Measurements from ENCODE around the gene AIP. TPM values are rescaled to one million over a fixed set of nuclear protein-coding genes. Genes with fewer than 3 reads are reported as not detected.
A peak's percentile ranks its signal among the peaks of the same experiment; 100 is the strongest.

AIP gene
- total and polyA plus RNA-seq, 8 donors, result 20.2 to 45.8 (median 25.6) TPM

GRCh38 chr11:67458266-67458665 lies 24.6 kb upstream of the AIP start:
- peak in 2 of 6 donors; percentile 15 to 38 for DNase-seq
- WGBS, 2 donors, result 81 to 88% methylated on average over 19 of the region's 19 CpGs
- no peak for FAIRE-seq
- H3K4me3 ChIP-seq, result no peak overlapping the region
- no peaks in the 10 kb centered on the region for H3K36me3 ChIP-seq
- H3K9me3 ChIP-seq, result no peaks in the 10 kb centered on the region
- TF ChIP-seq CTCF (IDR thresholded peaks at IDR 0.05), result no peak
- intact Hi-C loops (cut with DNase I), result no loop called here
- no peak for ATAC-seq
- peaks cover 0 to under 1% (median 0%) of the 10 kb centered on the region in 3 donors for H3K4me1 ChIP-seq
- H3K27me3 ChIP-seq, result no peaks in the 10 kb centered on the region
- H3K27ac ChIP-seq, result no peak overlapping the region

- Histone ChIP-seq H3K4me3 (no peak overlapping the region), H3K27ac (no peak overlapping the region), H3K27me3 (no peaks in the 10 kb centered on the region), H3K9me3 (no peaks in the 10 kb centered on the region), H3K4me1 (peaks cover 0 to 23% (median 6%) of the 10 kb centered on the region in 3 donors), H3K36me3 (no peaks in the 10 kb centered on the region)
- DNase-seq (peak in 3 of 6 donors; percentile 35 to 54 (median 39)), ATAC-seq (no peak), FAIRE-seq (no peak)
- 61 to 70% methylated on average over 10 of the region's 10 CpGs for WGBS, 2 donors
- TF ChIP-seq CTCF (IDR thresholded peaks at IDR 0.05), result no peak
- intact Hi-C loops (cut with DNase I), result no loop called here
Measured at GRCh38 chr11:67463186-67463585, 19.6 kb upstream of the AIP start.

GRCh38 chr11:67463680-67464410 lies 19.0 kb upstream of the AIP start:
- Histone ChIP-seq H3K9me3 (no peaks in the 10 kb centered on the region), H3K27me3 (no peaks in the 10 kb centered on the region), H3K36me3 (no peaks in the 10 kb centered on the region), H3K27ac (peak overlapping the region; percentile 6 to 88 (median 68)), H3K4me1 (peaks cover 0 to 23% (median 6%) of the 10 kb centered on the region in 3 donors), H3K4me3 (peak overlapping the region in 3 of 4 donors; percentile 13 to 68 (median 56))
- DNase-seq (peak in 5 of 6 donors; percentile 64 to 87 (median 70)), ATAC-seq (peak; percentile 5 to 40 (median 16)), FAIRE-seq (no peak)
- TF ChIP-seq CTCF (IDR thresholded peaks at IDR 0.05), result no peak
- WGBS, 2 donors, result 85 to 86% methylated on average over 20 of the region's 20 CpGs
- intact Hi-C loops (cut with DNase I), result no loop called here

- ATAC-seq, result peak; percentile 68 to 82 (median 78)
- no peaks in the 10 kb centered on the region for H3K27me3 ChIP-seq
- no peak for FAIRE-seq
- H3K4me3 ChIP-seq, result peak overlapping the region; percentile 29 to 68 (median 48)
- intact Hi-C loops (cut with DNase I), result no loop called here
- peak overlapping the region; percentile 71 to 88 (median 80) for H3K27ac ChIP-seq
- TF ChIP-seq CTCF (IDR thresholded peaks at IDR 0.05), result no peak
- DNase-seq, result peak; percentile 92 to 99 (median 94)
- H3K9me3 ChIP-seq, result no peaks in the 10 kb centered on the region
- H3K36me3 ChIP-seq, result no peaks in the 10 kb centered on the region
- 11 to 12% methylated on average over 48 to 56 of the region's 56 CpGs for WGBS, 2 donors
- H3K4me1 ChIP-seq, result peaks cover 0 to 23% (median 6%) of the 10 kb centered on the region in 3 donors
Measured at GRCh38 chr11:67464411-67465188, 18.2 kb upstream of the AIP start.

All from pancreas (tissue), 10 donors.